ENCODE data around the gene MOGAT2. TPM values are rescaled to one million over a fixed set of nuclear protein-coding genes. Genes with fewer than 3 reads are reported as not detected.

Gene MOGAT2
- total RNA-seq, 2 donors from 2014 or later, result not detected

Other genes with a start within 250 kb of the MOGAT2 start
- 10 to 100 TPM; 13.4 to 22.7 TPM for gene GDPD5, start 191.9 kb upstream of the MOGAT2 start, total RNA-seq
- 10 to 100 TPM in 1 of 2 donors, 1 to 10 TPM in 1; 8.2 to 24.5 TPM for gene SERPINH1, start 155.6 kb upstream of the MOGAT2 start, total RNA-seq
- gene MAP6, start 48.8 kb upstream of the MOGAT2 start, total RNA-seq, result under 1 TPM in 1 of 2 donors, not detected in 1; 0.06 TPM
- gene DGAT2, start 50.9 kb downstream of the MOGAT2 start, total RNA-seq, result 1 to 10 TPM; 1.1 to 3.9 TPM
- 10 to 100 TPM; 19.9 to 22.4 TPM for gene UVRAG, start 97.4 kb downstream of the MOGAT2 start, total RNA-seq

Measured in activated naive CD4-positive, alpha-beta T cell treated with anti-CD3 and anti-CD28 coated beads, Interleukin-2, amount 50 U/mL, for 72 hours (primary cell).